OCI-LY1 (cell line): Measurements from ENCODE around the gene INPP5A.

Experiments
- CTCF ChIP-seq: fragments of 200-600 bp; sonication (generic), shearing (Covaris generic); IDR thresholded peaks from 2 replicates; pipeline ENCODE4 v1.5.1; 2017; ENCODE audit warnings: mild to moderate bottlenecking, antibody characterized with exemption, low read length, moderate library complexity, mixed read lengths
- EZH2 ChIP-seq: fragments of 200-600 bp; sonication (generic), shearing (Covaris generic); IDR thresholded peaks from 2 replicates; pipeline ENCODE4 v1.8.0; 2017; ENCODE audit warnings: borderline replicate concordance, mixed run types, mild to moderate bottlenecking, antibody characterized with exemption, low read length, moderate library complexity, mixed read lengths

GRCh38 chr10:132785723-132786475 is 248.3 kb downstream of the INPP5A start, which contains the start of gene NKX6-2:
- TF ChIP-seq CTCF (no peak), EZH2 (no peak)
